Fibroblast of mammary gland (primary cell): ENCODE results near the gene RNU6-9.
A peak's percentile ranks its signal among the peaks of the same experiment; 100 is the strongest.
"Not testable (repeated sequence)": the region's sequence is repeated elsewhere in the genome, so short reads cannot be mapped to it uniquely, and the experiment has no call there.

Experiments
- DNase-seq: peaks from one replicate; pipeline ENCODE4 v3.0.0-alpha.2; 2010; ENCODE audit warnings: low read depth
- H3K4me3 ChIP-seq: 2 replicates; pipeline ENCODE4 v1.5.1; 2011; ENCODE audit warnings: low read depth, mild to moderate bottlenecking, low read length, moderate library complexity; ENCODE audit not compliant: control insufficient read depth
- TF ChIP-seq, protein P1 (sequence below): conservative IDR thresholded peaks from 2 replicates; pipeline ENCODE4 v1.5.1; 2011; ENCODE audit warnings: low read depth, low read length, inconsistent platforms; ENCODE audit not compliant: control insufficient read depth, insufficient read depth

RNU6-9 gene

GRCh38 chr19:887599-887998 is 5.7 kb upstream of the RNU6-9 start:
- TF ChIP-seq, protein P1, sequence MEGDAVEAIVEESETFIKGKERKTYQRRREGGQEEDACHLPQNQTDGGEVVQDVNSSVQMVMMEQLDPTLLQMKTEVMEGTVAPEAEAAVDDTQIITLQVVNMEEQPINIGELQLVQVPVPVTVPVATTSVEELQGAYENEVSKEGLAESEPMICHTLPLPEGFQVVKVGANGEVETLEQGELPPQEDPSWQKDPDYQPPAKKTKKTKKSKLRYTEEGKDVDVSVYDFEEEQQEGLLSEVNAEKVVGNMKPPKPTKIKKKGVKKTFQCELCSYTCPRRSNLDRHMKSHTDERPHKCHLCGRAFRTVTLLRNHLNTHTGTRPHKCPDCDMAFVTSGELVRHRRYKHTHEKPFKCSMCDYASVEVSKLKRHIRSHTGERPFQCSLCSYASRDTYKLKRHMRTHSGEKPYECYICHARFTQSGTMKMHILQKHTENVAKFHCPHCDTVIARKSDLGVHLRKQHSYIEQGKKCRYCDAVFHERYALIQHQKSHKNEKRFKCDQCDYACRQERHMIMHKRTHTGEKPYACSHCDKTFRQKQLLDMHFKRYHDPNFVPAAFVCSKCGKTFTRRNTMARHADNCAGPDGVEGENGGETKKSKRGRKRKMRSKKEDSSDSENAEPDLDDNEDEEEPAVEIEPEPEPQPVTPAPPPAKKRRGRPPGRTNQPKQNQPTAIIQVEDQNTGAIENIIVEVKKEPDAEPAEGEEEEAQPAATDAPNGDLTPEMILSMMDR: no peak
- no peak for DNase-seq
- H3K4me3 ChIP-seq: no peak overlapping the region

GRCh38 chr19:888581-889385 is 4.5 kb upstream of the RNU6-9 start:
- no peak overlapping the region for H3K4me3 ChIP-seq
- no peak for DNase-seq
- TF ChIP-seq, protein P1: no peak

GRCh38 chr19:889662-890295 is 3.5 kb upstream of the RNU6-9 start:
- TF ChIP-seq, protein P1: no peak
- DNase-seq: no peak
- H3K4me3 ChIP-seq: no peak overlapping the region

DNA sequence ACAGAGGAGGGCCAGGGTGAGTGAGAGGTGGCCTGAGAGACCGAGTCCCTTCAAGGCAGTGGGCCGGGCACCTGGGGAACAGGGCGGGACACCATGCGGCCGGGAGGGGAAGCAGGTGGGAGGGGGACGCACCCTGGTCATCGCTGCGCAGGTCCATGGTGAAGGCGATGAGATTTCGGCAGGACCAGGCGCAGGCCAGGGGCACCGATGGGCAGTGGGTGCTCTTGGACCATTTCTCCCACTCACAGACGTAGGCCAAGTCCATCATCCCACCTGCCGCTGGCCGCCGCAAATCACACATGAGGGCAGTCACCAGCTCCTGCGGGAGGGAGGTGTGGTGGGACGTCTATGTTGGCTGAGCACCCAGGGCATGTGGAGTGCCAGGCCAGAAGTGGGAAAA is 2.5 kb upstream of the RNU6-9 start:
- no peak for DNase-seq
- TF ChIP-seq, protein P1: no peak
- no peak overlapping the region for H3K4me3 ChIP-seq

DNA sequence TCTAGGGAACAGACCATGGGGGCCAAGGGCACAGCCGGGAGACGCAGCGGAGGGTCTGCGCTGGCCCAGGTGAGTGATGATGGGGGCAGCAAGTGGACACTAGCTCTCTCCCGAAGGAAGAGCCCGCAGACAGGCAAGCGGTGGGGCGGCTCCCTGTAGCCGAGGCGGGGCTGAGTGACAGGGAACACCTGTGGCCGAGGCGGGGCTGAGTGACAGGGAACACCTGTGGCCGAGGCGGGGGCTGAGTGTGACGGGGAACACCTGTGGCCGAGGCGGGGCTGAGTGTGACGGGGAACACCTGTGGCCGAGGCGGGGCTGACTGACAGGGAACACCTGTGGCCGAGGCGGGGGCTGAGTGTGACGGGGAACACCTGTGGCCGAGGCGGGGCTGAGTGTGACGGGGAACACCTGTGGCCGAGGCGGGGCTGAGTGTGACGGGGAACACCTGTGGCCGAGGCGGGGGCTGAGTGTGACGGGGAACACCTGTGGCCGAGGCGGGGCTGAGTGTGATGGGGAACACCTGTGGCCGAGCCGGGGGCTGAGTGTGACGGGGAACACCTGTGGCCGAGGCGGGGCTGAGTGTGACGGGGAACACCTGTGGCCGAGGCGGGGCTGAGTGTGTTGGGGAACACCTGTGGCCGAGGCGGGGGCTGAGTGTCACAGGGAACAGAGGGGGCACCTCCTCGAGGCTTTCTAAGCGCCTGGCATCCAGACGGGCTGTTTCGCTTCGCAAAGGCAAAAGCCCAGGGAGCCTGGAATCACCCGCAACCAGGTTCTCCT is 1.7 kb upstream of the RNU6-9 start:
- H3K4me3 ChIP-seq: peak overlapping the region; percentile 82

GRCh38 chr19:892243-892893 is 916 bp upstream of the RNU6-9 start:
- DNase-seq: no peak
- H3K4me3 ChIP-seq: peak overlapping the region; percentile 82
- TF ChIP-seq, protein P1: no peak

More for the DNA sequence above, 1.7 kb upstream of the RNU6-9 start:
- not testable (repeated sequence) for DNase-seq

DNA sequence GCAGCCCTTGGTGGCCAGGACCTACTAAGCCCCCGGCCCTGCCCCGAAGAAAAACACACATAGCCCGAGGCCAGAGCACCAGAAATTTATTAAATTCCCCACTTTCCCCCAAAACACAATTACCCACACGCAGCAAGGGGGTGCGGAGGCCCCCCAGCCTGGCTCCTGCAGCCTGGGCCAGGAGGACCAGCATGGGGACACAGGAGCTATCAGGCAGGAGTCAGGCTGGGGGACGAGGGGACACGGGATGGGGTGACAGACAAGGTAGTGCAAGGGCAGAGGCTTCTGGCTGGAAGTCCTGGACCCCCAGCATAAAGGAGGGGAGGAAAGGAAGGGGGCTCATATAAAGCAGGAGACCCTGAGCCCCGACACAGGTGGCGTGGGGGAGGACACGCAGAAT is 3.1 kb downstream of the RNU6-9 start:
- TF ChIP-seq, protein P1: no peak
- H3K4me3 ChIP-seq: no peak overlapping the region
- DNase-seq: no peak
